ENCODE results near the gene MTMR11.
A peak's percentile ranks its signal among the peaks of the same experiment; 100 is the strongest.
"Not testable (repeated sequence)": the region's sequence is repeated elsewhere in the genome, so short reads cannot be mapped to it uniquely, and the experiment has no call there.

Gene MTMR11

GRCh38 chr1:149899460-149900284 is 37.0 kb downstream of the MTMR11 start, which contains the start of gene BOLA1:
Gene BOLA1, plus strand, starts transcription at chr1:149899568. Its CDS starts 492 bp downstream, at chr1:149900060.
- peak; percentile 74 for DNase-seq

GRCh38 chr1:149896575-149896974 is 40.1 kb downstream of the MTMR11 start:
- no peak for DNase-seq

- no peak for DNase-seq
Observed at GRCh38 chr1:149888999-149889289, 47.7 kb downstream of the MTMR11 start.

- DNase-seq, result peak; percentile 61
Observed at GRCh38 chr1:149888247-149888998, 48.3 kb downstream of the MTMR11 start.

- peak; percentile 42 for DNase-seq
Observed at GRCh38 chr1:149887456-149888246, 49.0 kb downstream of the MTMR11 start.

GRCh38 chr1:149887196-149887455 is 49.6 kb downstream of the MTMR11 start:
- not testable (repeated sequence) for DNase-seq

GRCh38 chr1:149886396-149887195 is 50.1 kb downstream of the MTMR11 start:
- peak; percentile 64 for DNase-seq

GRCh38 chr1:149886121-149886395 is 50.6 kb downstream of the MTMR11 start:
- peak; percentile 11 for DNase-seq

- DNase-seq, result peak; percentile 42
Observed at GRCh38 chr1:149885339-149886120, 51.1 kb downstream of the MTMR11 start.

GRCh38 chr1:149884433-149885338 is 52.0 kb downstream of the MTMR11 start:
- DNase-seq, result no peak

GRCh38 chr1:149883598-149884247 is 53.0 kb downstream of the MTMR11 start:
- DNase-seq, result no peak

GRCh38 chr1:149881876-149882275 is 54.8 kb downstream of the MTMR11 start:
- no peak for DNase-seq

- DNase-seq, result no peak
Observed at GRCh38 chr1:149879556-149879955, 57.1 kb downstream of the MTMR11 start.

Measured in stimulated activated CD4-positive, alpha-beta T cell treated with anti-CD3 and anti-CD28 coated beads, Interleukin-12 subunit alpha, Interleukin-12 subunit beta, amount 100 ng/mL, for 4 hours (primary cell).